Thymus (tissue), 11 donors: ENCODE results near the gene MTA3. TPM values are rescaled to one million over a fixed set of nuclear protein-coding genes. Genes with fewer than 3 reads are reported as not detected.

Experiments used
- DNase-seq, 9 donors: peaks; one replicate each; pipeline ENCODE4 v3.0.0-alpha.2; 2013; ENCODE audit warnings: low spot score in 9 of 9, low read depth in 6 of 9, missing footprints in 1 of 9
- H3K27ac ChIP-seq, 2 donors: one replicate each; pipeline ENCODE4 v1.5.1; 2013; ENCODE audit warnings: control low read depth in 1 of 2, low read depth in 1 of 2, low read length in 1 of 2, mild to moderate bottlenecking in 1 of 2, moderate library complexity in 1 of 2
- H3K27me3 ChIP-seq, 2 donors: one replicate each; pipeline ENCODE4 v1.5.1; 2013; ENCODE audit warnings: low read length in 1 of 2; ENCODE audit not compliant: control insufficient read depth in 2 of 2, insufficient read depth in 1 of 2
- H3K36me3 ChIP-seq, 2 donors: one replicate each; pipeline ENCODE4 v1.5.1; 2013; ENCODE audit warnings: low read length in 1 of 2, mild to moderate bottlenecking in 1 of 2, moderate library complexity in 1 of 2; ENCODE audit not compliant: control insufficient read depth in 2 of 2, insufficient read depth in 2 of 2
- H3K4me1 ChIP-seq, 2 donors: one replicate each; pipeline ENCODE4 v1.5.1; 2013; ENCODE audit warnings: low read length in 2 of 2; ENCODE audit not compliant: control insufficient read depth in 2 of 2, insufficient read depth in 2 of 2
- H3K4me3 ChIP-seq, 2 donors: one replicate each; pipeline ENCODE4 v1.5.1; 2013; ENCODE audit warnings: low read length in 2 of 2, control low read depth in 1 of 2, mild to moderate bottlenecking in 1 of 2
- H3K9me3 ChIP-seq, 2 donors: one replicate each; pipeline ENCODE4 v1.5.1; 2013; ENCODE audit warnings: low read length in 1 of 2, mild to moderate bottlenecking in 1 of 2; ENCODE audit not compliant: control insufficient read depth in 2 of 2, insufficient read depth in 1 of 2
- WGBS: extraction: QIAGEN DNeasy Blood & Tissue Kit; methylation state at CpG from one replicate; pipeline ENCODE4 v1.1.7; 2013; 5-methylcytosine and 5-hydroxymethylcytosine counted together
- polyA plus RNA-seq: library from polyadenylated mRNA; stranded (reverse); fragments of 200-250 nt; gene quantifications from one replicate; pipeline ENCODE4 v1.2.3, GENCODE V29; 2013
- total RNA-seq: library from RNA; stranded (reverse); fragments of 120-200 nt; gene quantifications from one replicate; pipeline ENCODE4 v1.2.4, GENCODE V29; 2013
- donor health status: healthy.

Gene MTA3
- total and polyA plus RNA-seq, 2 donors: 64.9 to 77.4 TPM

DNA sequence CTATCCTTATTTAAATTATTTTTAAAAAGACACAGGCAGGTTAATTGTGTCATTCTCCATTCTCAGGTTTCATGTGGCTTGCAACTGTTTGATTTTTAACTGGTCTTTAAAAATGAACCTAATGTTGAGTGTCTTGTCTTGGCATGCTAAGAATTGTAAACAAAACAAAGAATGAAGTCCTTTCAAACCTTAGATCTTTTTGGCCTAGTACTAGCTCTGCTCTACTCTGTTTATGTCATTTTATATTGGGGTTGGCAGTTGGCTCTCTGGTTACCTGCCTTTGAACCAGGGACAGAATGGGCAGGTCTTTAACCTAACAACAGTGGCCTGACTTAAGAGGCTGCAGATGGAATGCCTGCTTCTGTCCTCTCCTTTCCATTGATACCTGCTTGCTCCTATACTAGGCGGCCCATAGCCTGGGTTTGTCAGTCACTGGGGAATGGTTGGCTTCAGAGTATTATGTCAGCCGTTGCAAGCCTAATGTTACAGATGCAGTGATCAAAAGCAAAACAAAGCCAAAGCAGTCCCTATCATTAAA is 85.5 kb downstream of the MTA3 start:
- no peaks in the 10 kb centered on the region for H3K27me3 ChIP-seq
- H3K9me3 ChIP-seq: no peaks in the 10 kb centered on the region
- H3K4me3 ChIP-seq: no peak overlapping the region
- peaks cover 36 to 45% of the 10 kb centered on the region in 2 donors for H3K36me3 ChIP-seq
- H3K27ac ChIP-seq: peak overlapping the region; percentile 49 to 59
- peaks cover 10 to 29% of the 10 kb centered on the region in 2 donors for H3K4me1 ChIP-seq
- DNase-seq: no peak
- WGBS: 96% methylated on average over 2 of the region's 2 CpGs

DNA sequence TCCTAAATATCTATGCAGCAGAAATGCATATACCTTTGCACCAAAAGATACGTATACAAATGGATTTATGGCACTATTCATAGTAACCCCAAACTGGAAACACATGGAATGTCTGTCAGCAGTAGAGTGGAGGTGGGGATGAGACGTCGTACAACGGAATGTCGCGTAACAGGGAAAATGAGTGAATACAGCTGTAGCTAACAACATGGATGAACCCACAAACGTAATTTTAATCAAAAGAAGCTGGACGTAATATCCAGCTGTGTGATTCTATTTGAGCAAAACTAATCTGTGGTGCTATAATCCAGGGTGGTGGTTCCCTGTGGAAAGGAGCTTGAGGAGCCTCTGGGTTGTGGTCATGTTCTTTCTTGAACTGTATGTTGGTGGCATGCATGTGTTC is 89.9 kb downstream of the MTA3 start:
- WGBS: 86% methylated on average over 8 of the region's 8 CpGs
- no peak overlapping the region for H3K27ac ChIP-seq
- H3K36me3 ChIP-seq: peaks cover 43 to 64% of the 10 kb centered on the region in 2 donors
- no peaks in the 10 kb centered on the region for H3K27me3 ChIP-seq
- no peak for DNase-seq
- H3K4me3 ChIP-seq: no peak overlapping the region
- H3K9me3 ChIP-seq: no peaks in the 10 kb centered on the region
- H3K4me1 ChIP-seq: peaks cover 3 to 15% of the 10 kb centered on the region in 2 donors

DNA sequence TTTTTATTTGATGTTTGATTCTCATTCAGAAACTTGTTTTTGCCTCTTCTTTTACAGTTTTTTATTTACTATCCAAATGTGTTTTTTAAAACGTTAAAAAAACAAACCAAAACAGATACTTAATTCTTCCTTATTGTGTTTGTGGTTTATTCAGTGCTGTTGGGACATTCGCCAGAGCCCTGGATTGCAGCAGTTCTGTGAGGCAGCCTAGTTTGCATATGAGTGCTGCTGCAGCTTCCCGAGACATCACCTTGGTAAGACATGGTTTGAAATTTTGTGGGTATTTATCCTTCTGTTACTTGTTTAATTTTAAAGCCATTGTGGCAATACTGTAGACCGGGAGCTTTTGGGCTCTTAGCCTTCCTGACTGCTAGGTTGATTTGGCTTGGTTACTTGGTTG is 91.2 kb downstream of the MTA3 start:
- peaks cover 39 to 66% of the 10 kb centered on the region in 2 donors for H3K36me3 ChIP-seq
- H3K27ac ChIP-seq: no peak overlapping the region
- no peaks in the 10 kb centered on the region for H3K27me3 ChIP-seq
- H3K9me3 ChIP-seq: no peaks in the 10 kb centered on the region
- no peak overlapping the region for H3K4me3 ChIP-seq
- whole genome bisulfite sequencing: 87% methylated on average over 4 of the region's 4 CpGs
- peaks cover 2 to 15% of the 10 kb centered on the region in 2 donors for H3K4me1 ChIP-seq
- no peak for DNase-seq

DNA sequence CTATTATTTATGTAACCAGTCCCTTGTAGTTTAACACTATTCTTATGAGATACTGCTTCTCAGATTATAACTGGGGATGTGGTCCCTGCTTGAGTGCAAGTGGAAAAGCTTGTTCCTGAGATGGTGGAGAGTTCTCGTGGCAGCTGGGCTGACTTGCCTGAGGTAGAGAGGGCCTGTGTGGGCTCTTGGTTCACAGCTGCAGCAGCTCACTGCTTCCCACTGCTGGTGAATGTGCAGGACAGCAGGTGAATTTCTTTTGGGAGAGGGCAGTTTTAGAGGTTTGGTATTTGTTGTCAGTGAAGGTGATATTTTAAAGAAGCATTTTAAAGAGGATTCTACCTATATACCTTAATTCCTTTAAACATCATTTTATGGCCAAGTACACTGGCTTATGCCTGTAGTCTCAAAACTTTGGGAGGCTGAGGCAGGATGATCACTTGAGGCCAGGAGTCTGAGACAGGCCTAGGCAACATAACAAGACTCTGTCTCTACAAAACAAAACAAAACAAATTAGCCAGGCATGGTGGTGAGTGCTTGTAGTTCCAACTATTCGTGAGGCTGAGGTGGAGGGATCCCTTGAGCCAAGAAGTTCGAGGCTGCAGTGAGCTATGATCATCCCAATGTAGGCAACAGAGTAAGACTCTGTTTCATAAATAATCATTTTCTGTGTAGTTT is 94.8 kb downstream of the MTA3 start:
- peaks cover 2 to 12% of the 10 kb centered on the region in 2 donors for H3K4me1 ChIP-seq

DNA sequence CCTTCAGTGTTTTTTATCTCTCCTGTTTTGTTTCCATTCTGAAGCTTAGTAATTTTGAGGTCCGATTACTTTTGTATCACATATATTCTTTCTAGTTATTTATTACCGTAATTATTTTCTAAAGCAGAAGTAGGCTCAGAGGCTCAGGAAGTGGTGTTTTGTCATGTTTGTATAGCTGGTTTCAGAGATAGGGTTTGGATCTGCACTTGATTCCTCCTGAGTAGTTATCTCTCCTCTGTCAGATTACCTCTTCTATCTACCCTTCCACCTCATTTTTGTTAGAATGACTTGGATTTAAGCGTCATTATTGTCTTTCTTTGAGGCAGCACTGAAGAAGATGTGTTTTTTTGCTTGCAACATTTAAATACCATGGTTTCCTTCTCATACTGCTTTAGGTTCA is 95.4 kb downstream of the MTA3 start:
- DNase-seq: peak in 1 of 9 donors; percentile 37
- no peaks in the 10 kb centered on the region for H3K9me3 ChIP-seq
- H3K27me3 ChIP-seq: no peaks in the 10 kb centered on the region
- H3K4me1 ChIP-seq: peaks cover 2 to 12% of the 10 kb centered on the region in 2 donors
- no peak overlapping the region for H3K4me3 ChIP-seq
- H3K27ac ChIP-seq: peak overlapping the region in 1 of 2 donors; percentile 4
- WGBS: 43% methylated on average over 3 of the region's 3 CpGs
- peaks cover 32 to 54% of the 10 kb centered on the region in 2 donors for H3K36me3 ChIP-seq

More for the DNA sequence above, 94.8 kb downstream of the MTA3 start:
- 20% methylated on average over 3 of the region's 3 CpGs for WGBS
- H3K9me3 ChIP-seq: no peaks in the 10 kb centered on the region
- peak; percentile 53 to 90 (median 78) for DNase-seq
- H3K36me3 ChIP-seq: peaks cover 35 to 58% of the 10 kb centered on the region in 2 donors
- H3K27ac ChIP-seq: peak overlapping the region; percentile 4 to 8
- no peak overlapping the region for H3K4me3 ChIP-seq
- no peaks in the 10 kb centered on the region for H3K27me3 ChIP-seq

DNA sequence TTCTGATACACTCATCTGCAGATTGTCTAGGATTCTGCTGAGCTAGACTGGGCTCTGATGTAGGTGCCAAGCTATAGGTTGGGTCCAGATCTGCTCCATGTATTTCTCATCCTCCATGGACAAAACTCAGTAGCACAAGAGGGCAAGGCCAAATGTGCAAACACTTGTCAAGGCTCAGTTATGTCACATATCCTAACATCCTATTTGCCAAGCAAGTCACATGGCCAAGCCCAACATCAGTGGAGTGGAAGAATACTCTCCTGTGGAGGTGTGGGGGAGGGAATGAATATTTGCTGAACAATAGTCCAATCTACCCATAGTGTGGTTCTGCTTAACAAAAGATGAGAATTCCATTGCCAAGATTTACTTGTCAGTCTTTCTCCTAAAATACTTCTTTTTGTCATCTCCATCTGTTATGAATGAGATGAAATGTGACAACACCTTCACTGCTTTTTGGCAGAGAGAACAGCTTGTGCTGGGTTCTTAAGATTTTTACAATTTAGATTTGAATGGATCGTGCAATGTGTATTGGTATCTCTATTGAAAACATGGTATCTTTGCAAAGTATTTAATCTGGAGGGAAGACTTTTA is 105.7 kb downstream of the MTA3 start:
- no peaks in the 10 kb centered on the region for H3K4me1 ChIP-seq
- no peaks in the 10 kb centered on the region for H3K27me3 ChIP-seq
- H3K9me3 ChIP-seq: no peaks in the 10 kb centered on the region
- H3K36me3 ChIP-seq: peaks cover 16 to 48% of the 10 kb centered on the region in 2 donors
- no peak overlapping the region for H3K27ac ChIP-seq
- 95% methylated on average over 1 of the region's 1 CpG for WGBS
- DNase-seq: no peak
- no peak overlapping the region for H3K4me3 ChIP-seq

DNA sequence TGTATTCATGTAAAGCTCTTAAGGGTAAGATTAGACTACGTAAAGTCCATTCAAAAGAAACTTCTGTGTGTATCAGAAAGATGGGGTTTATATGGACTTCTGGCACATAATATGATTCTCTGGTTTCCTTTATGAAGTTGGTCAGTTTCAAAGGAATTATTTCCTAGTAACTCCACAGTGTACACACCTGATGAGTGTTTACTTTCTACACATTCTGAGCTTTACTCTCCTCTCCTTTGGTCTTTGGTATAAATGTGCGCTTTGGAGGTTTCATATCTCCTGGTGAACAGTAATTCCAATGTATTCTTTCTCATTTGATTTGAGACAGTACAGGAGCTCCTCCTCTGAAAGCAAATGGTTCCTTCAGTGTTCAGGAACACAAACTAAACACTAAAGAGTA is 107.4 kb downstream of the MTA3 start:
- no peaks in the 10 kb centered on the region for H3K9me3 ChIP-seq
- over 99% methylated on average over 2 of the region's 2 CpGs for WGBS
- no peaks in the 10 kb centered on the region for H3K27me3 ChIP-seq
- H3K4me1 ChIP-seq: no peaks in the 10 kb centered on the region
- DNase-seq: no peak
- H3K27ac ChIP-seq: no peak overlapping the region
- H3K4me3 ChIP-seq: no peak overlapping the region
- peaks cover 25 to 64% of the 10 kb centered on the region in 2 donors for H3K36me3 ChIP-seq

DNA sequence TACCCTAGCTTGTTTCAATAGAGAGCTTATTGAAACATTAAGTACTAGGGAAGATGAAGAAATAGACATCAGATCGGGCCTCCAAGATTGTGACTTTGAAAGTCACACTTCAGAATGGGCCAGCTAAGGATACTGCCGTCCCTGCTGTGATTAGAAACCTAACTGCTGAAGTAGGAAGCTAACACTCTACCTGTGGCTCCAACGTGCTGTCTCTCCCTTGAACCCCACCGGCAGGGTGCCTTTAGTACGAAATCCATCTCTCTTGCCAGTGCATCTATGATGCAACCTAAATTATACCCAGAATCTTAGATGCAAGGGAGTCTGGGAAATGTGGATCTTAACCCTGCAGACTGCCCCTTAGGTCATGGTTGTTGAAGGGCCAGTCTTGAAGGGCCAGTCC is 116.9 kb downstream of the MTA3 start:
- Histone ChIP-seq H3K27me3 (no peaks in the 10 kb centered on the region), H3K36me3 (peaks cover 41 to 79% of the 10 kb centered on the region in 2 donors), H3K4me1 (no peaks in the 10 kb centered on the region), H3K4me3 (no peak overlapping the region), H3K9me3 (no peaks in the 10 kb centered on the region), H3K27ac (no peak overlapping the region)
- no peak for DNase-seq
- WGBS: 79% methylated on average over 5 of the region's 5 CpGs

DNA sequence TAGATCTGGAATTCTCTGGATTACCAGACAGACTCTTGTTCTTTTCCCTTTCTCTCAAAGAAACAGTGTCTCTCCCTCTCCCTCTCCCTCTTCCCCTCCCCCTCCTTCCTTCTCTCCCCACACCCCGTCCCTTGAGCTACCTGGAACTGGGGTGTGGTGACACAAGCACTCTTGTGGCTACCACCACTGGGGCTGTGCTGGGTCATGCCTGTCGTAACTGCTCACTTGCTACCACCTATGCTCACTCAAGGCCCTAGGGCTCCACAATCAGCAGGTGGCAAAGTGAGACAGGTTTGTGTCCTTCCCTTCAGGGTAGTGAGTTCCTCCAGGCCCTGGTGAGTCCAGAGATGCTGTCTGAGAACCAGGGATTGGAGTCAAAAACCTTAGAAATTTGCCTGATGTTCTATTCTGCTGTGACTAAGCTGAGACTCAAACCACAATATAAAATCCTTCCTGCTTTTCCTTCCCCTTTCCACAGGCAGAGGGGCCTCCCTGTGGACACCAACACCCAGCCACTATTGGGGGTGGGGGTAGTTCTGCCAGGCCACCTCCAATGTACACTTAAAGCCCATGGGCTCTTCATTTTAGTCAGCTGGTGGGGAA is 124.7 kb downstream of the MTA3 start:
- 72% methylated on average over 2 of the region's 2 CpGs for WGBS
- DNase-seq: no peak
- Histone ChIP-seq H3K27me3 (no peaks in the 10 kb centered on the region), H3K4me3 (no peak overlapping the region), H3K36me3 (peaks cover 25 to 66% of the 10 kb centered on the region in 2 donors), H3K4me1 (no peaks in the 10 kb centered on the region), H3K9me3 (no peaks in the 10 kb centered on the region), H3K27ac (no peak overlapping the region)
